OCI-LY1 (cell line): ENCODE results near the gene KRTAP10-6.

ENCODE experiments used
- EZH2 ChIP-seq: fragments of 200-600 bp; sonication (generic), shearing (Covaris generic); IDR thresholded peaks from 2 replicates; pipeline ENCODE4 v1.8.0; 2017; ENCODE audit warnings: borderline replicate concordance, mixed run types, mild to moderate bottlenecking, antibody characterized with exemption, low read length, moderate library complexity, mixed read lengths
- TF ChIP-seq, protein P1 (sequence below): fragments of 200-600 bp; sonication (generic), shearing (Covaris generic); IDR thresholded peaks from 2 replicates; pipeline ENCODE4 v1.5.1; 2017; ENCODE audit warnings: mild to moderate bottlenecking, antibody characterized with exemption, low read length, moderate library complexity, mixed read lengths

DNA sequence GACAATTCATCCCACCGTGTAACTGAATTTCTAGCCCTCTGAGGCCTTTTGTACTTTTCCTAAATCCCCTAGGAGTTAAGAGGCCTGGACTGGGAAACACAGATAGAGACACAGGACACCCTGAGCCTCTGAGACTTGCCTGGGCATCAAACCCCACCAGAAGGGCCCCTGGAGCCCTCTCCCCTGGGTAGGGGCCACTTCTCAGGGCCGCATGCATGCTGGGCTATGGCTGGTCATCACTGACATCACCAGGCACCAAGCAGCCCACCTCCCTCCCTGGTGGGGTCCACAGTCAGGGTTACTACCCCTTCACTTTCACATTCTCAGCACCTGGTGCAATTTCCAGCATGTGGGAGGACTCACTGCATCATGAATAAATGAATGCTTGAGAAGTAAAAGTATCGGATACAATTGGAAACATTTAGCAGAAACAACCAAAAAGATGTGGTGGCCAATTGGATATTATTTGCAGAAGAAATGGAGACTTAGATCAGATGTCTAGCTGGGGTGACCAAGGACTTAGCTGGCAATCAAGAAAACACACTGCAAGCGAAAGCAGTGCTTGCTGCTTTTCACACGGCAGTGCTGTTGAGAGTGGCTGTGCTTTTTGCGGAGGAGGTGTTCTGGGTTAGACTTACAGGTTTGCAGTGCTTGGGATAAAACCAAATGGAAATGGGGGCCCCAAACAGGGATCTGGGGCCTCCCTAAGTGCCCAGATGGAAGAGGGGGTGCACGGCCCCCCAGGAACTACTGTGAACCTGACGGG lies 7.1 kb upstream of the KRTAP10-6 start:
- TF ChIP-seq, protein P1, sequence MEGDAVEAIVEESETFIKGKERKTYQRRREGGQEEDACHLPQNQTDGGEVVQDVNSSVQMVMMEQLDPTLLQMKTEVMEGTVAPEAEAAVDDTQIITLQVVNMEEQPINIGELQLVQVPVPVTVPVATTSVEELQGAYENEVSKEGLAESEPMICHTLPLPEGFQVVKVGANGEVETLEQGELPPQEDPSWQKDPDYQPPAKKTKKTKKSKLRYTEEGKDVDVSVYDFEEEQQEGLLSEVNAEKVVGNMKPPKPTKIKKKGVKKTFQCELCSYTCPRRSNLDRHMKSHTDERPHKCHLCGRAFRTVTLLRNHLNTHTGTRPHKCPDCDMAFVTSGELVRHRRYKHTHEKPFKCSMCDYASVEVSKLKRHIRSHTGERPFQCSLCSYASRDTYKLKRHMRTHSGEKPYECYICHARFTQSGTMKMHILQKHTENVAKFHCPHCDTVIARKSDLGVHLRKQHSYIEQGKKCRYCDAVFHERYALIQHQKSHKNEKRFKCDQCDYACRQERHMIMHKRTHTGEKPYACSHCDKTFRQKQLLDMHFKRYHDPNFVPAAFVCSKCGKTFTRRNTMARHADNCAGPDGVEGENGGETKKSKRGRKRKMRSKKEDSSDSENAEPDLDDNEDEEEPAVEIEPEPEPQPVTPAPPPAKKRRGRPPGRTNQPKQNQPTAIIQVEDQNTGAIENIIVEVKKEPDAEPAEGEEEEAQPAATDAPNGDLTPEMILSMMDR, result no peak
- no peak for TF ChIP-seq EZH2
